Mesenchymal stem cell (in vitro differentiated cells and primary cell): ENCODE measurements around the gene CYP2A13.
"Not testable (repeated sequence)": the region's sequence is repeated elsewhere in the genome, so short reads cannot be mapped to it uniquely, and the experiment has no call there.

Source experiments
- DNase-seq: peaks from one replicate; pipeline ENCODE4 v3.0.0-alpha.2; 2013
- H2AFZ ChIP-seq: one replicate; pipeline ENCODE4 v1.6.1; 2013; ENCODE audit warnings: low read depth, mild to moderate bottlenecking, control low read depth, inconsistent platforms, low read length, moderate library complexity
- H2AK5ac ChIP-seq: 2 replicates; pipeline ENCODE4 v1.6.1; 2013; ENCODE audit warnings: low read length, moderate library complexity, mild to moderate bottlenecking, inconsistent platforms; ENCODE audit not compliant: severe bottlenecking
- H2BK120ac ChIP-seq: one replicate; pipeline ENCODE4 v1.6.1; 2013; ENCODE audit warnings: low read depth, mild to moderate bottlenecking, inconsistent platforms, low read length, moderate library complexity
- H2BK12ac ChIP-seq, 2 experiments: one replicate each; pipeline ENCODE4 v1.6.1; 2013; ENCODE audit warnings: inconsistent platforms in 2 of 2, low read length in 2 of 2, mild to moderate bottlenecking in 2 of 2, moderate library complexity in 2 of 2, control low read depth in 1 of 2
- H2BK15ac ChIP-seq: one replicate; pipeline ENCODE4 v1.6.1; 2013; ENCODE audit warnings: mild to moderate bottlenecking, low read depth, inconsistent platforms; ENCODE audit not compliant: poor library complexity, severe bottlenecking
- H2BK5ac ChIP-seq: 2 replicates; pipeline ENCODE4 v1.6.1; 2013; ENCODE audit warnings: low read depth, mild to moderate bottlenecking, low read length, control low read depth, inconsistent platforms; ENCODE audit not compliant: poor library complexity, severe bottlenecking
- H3K14ac ChIP-seq, 2 experiments: one replicate each; pipeline ENCODE4 v1.6.1; 2013; ENCODE audit warnings: inconsistent platforms in 2 of 2, low read length in 2 of 2, control low read depth in 1 of 2, mild to moderate bottlenecking in 1 of 2, moderate library complexity in 1 of 2
- H3K18ac ChIP-seq, 2 experiments: one replicate each; pipeline ENCODE4 v1.6.1; 2013; ENCODE audit warnings: inconsistent platforms in 2 of 2, low read length in 2 of 2, control low read depth in 1 of 2, low read depth in 1 of 2, mild to moderate bottlenecking in 1 of 2
- H3K23ac ChIP-seq, 2 experiments: one replicate each; pipeline ENCODE4 v1.6.1; 2013; ENCODE audit warnings: inconsistent platforms in 2 of 2, low read length in 2 of 2, mild to moderate bottlenecking in 2 of 2, moderate library complexity in 2 of 2, control low read depth in 1 of 2
- H3K27ac ChIP-seq: 2 replicates; pipeline ENCODE4 v1.5.1; 2013; ENCODE audit warnings: mild to moderate bottlenecking, moderate library complexity, low read length, control low read depth, inconsistent platforms; ENCODE audit not compliant: poor library complexity, severe bottlenecking
- H3K27me3 ChIP-seq, 2 experiments: 2 replicates each; pipeline versions ENCODE4 v1.6.1 to v1.7.0; 2013; ENCODE audit warnings: low read length in 2 of 2, mild to moderate bottlenecking in 2 of 2, moderate library complexity in 2 of 2, control low read depth in 1 of 2, inconsistent platforms in 1 of 2; ENCODE audit not compliant: control insufficient read depth in 1 of 2, insufficient read depth in 1 of 2
- H3K36me3 ChIP-seq, 2 experiments: 2 replicates each; pipeline versions ENCODE4 v1.6.1 to v1.7.0; 2013; ENCODE audit warnings: low read length in 2 of 2, control low read depth in 1 of 2, inconsistent platforms in 1 of 2, low read depth in 1 of 2, mild to moderate bottlenecking in 1 of 2; ENCODE audit not compliant: insufficient read depth in 2 of 2, control insufficient read depth in 1 of 2
- H3K4ac ChIP-seq, 2 experiments: one replicate each; pipeline ENCODE4 v1.6.1; 2013; ENCODE audit warnings: inconsistent platforms in 2 of 2, low read length in 2 of 2, mild to moderate bottlenecking in 2 of 2, moderate library complexity in 2 of 2, control low read depth in 1 of 2, low read depth in 1 of 2
- H3K4me1 ChIP-seq: 2 replicates; pipeline ENCODE4 v1.6.1; 2013; ENCODE audit warnings: low read depth, low read length, control low read depth; ENCODE audit not compliant: control insufficient read depth, insufficient read depth
- H3K4me2 ChIP-seq: 2 replicates; pipeline ENCODE4 v1.6.1; 2013; ENCODE audit warnings: low read length, mild to moderate bottlenecking, inconsistent platforms; ENCODE audit not compliant: poor library complexity, severe bottlenecking
- H3K4me3 ChIP-seq, 2 experiments: 2 replicates each; pipeline versions ENCODE4 v1.5.1 to v1.7.0; 2013; ENCODE audit warnings: low read length in 2 of 2, mild to moderate bottlenecking in 2 of 2, control low read depth in 1 of 2, low read depth in 1 of 2; ENCODE audit not compliant: insufficient read depth in 1 of 2
- H3K79me1 ChIP-seq: replicated peaks from 2 replicates; pipeline ENCODE4 v1.6.1; 2013; ENCODE audit warnings: mild to moderate bottlenecking, control low read depth, low read length, inconsistent platforms; ENCODE audit not compliant: poor library complexity, severe bottlenecking
- H3K9ac ChIP-seq: 2 replicates; pipeline ENCODE4 v1.7.0; 2013; ENCODE audit warnings: mild to moderate bottlenecking, low read length, moderate library complexity
- H3K9me3 ChIP-seq: 2 replicates; pipeline ENCODE4 v1.7.0; 2013; ENCODE audit warnings: mild to moderate bottlenecking, low read length; ENCODE audit not compliant: control insufficient read depth
- H4K8ac ChIP-seq: one replicate; pipeline ENCODE4 v1.6.1; 2013; ENCODE audit warnings: inconsistent platforms, mild to moderate bottlenecking, low read length, moderate library complexity
- H4K91ac ChIP-seq: one replicate; pipeline ENCODE4 v1.6.1; 2013; ENCODE audit warnings: mild to moderate bottlenecking, low read length, inconsistent platforms
- WGBS: methylation state at CpG from one replicate; pipeline ENCODE4 v1.1.7; 2013; ENCODE audit warnings: mixed read lengths; 5-methylcytosine and 5-hydroxymethylcytosine counted together

CYP2A13 gene

DNA sequence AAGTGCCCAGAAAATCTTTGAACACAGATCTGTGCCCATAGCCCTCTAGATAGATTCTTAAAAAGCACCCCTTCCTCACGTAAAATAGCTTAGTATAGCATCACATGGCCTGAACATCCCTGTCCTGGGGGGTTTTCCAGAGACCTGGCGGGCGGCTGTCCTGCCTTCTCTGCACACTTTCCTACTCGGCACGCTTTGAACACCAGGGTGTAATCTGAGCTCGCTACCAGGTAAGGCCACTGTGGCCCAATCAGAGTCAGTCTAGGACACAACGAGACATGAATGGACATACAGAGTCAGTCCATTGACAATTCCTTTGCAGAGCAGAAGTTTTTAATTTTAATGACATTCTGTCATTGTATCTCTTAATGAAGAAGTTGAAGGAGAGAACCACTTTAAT lies 8.1 kb downstream of the CYP2A13 start:
- no peaks in the 10 kb centered on the region for H3K79me1 ChIP-seq
- H3K9me3 ChIP-seq = peaks cover 8% of the 10 kb centered on the region
- no peaks in the 10 kb centered on the region for H3K36me3 ChIP-seq
- H3K4me1 ChIP-seq = no peaks in the 10 kb centered on the region
- H3K27ac ChIP-seq = no peak overlapping the region
- no peak overlapping the region for H2BK120ac ChIP-seq
- no peak overlapping the region for H2BK15ac ChIP-seq
- H3K23ac ChIP-seq = no peak overlapping the region
- WGBS = 86% methylated on average over 7 of the region's 7 CpGs
- no peak overlapping the region for H2BK12ac ChIP-seq
- no peak overlapping the region for H2AFZ ChIP-seq
- H2AK5ac ChIP-seq = no peak overlapping the region
- no peak overlapping the region for H3K9ac ChIP-seq
- DNase-seq = no peak
- H3K14ac ChIP-seq = no peak overlapping the region
- no peak overlapping the region for H4K8ac ChIP-seq
- no peak overlapping the region for H4K91ac ChIP-seq
- no peak overlapping the region for H3K18ac ChIP-seq
- peaks cover 0 to 19% of the 10 kb centered on the region in 2 experiments for H3K27me3 ChIP-seq
- H3K4me2 ChIP-seq = no peak overlapping the region
- H3K4ac ChIP-seq = no peak overlapping the region
- no peak overlapping the region for H2BK5ac ChIP-seq
- no peak overlapping the region for H3K4me3 ChIP-seq

DNA sequence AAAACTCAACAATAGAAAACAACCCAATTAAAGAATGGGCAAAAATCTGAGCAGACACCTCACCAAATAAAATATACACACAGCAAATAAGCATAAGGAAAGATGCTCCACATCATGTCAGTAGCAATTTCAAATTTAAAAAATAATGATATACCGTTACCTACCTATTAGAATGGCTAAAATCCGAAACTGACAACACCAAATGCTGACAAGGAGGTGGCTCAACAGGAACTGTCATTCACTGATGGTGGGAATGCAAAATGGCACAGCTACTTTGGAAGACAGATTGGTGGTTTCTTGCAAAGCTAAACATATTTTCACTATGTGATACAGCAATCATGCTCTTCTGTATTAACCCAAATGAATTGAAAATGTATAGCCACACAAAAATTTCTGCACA lies 9.1 kb downstream of the CYP2A13 start:
- no peaks in the 10 kb centered on the region for H3K79me1 ChIP-seq
- H3K4me3 ChIP-seq = no peak overlapping the region
- H3K18ac ChIP-seq = no peak overlapping the region
- no peak overlapping the region for H2BK15ac ChIP-seq
- H2BK5ac ChIP-seq = no peak overlapping the region
- no peak for DNase-seq
- no peak overlapping the region for H2AFZ ChIP-seq
- H4K8ac ChIP-seq = no peak overlapping the region
- H3K36me3 ChIP-seq = no peaks in the 10 kb centered on the region
- H3K4me1 ChIP-seq = no peaks in the 10 kb centered on the region
- no peak overlapping the region for H2AK5ac ChIP-seq
- H2BK120ac ChIP-seq = no peak overlapping the region
- H3K4ac ChIP-seq = no peak overlapping the region
- no peak overlapping the region for H3K23ac ChIP-seq
- H3K9ac ChIP-seq = no peak overlapping the region
- no peak overlapping the region for H3K4me2 ChIP-seq
- no peak overlapping the region for H4K91ac ChIP-seq
- no peak overlapping the region for H2BK12ac ChIP-seq
- peaks cover 8% of the 10 kb centered on the region for H3K9me3 ChIP-seq
- no peak overlapping the region for H3K14ac ChIP-seq
- no peak overlapping the region for H3K27ac ChIP-seq
- H3K27me3 ChIP-seq = peaks cover 0 to 18% of the 10 kb centered on the region in 2 experiments
- 47% methylated on average over 2 of the region's 2 CpGs for WGBS

DNA sequence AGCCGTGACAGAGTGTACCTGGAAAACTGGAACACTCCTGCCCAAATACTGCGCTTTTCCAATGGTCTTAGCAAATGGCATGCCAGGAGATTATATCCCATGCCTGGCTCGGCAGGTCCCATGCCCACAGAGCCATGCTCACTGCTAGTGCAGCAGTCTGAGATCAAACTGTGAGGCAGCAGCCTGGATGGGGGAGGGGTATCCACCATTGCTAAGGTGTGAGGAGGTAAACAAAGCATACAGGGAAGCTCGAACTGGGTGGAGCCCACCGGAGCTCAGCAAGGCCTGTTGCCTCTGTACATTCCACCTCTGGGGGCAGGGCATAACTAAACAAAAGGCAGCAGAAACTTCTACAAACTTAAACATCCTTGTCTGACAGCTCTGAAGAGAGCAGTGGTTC lies 10.5 kb downstream of the CYP2A13 start:
- no peak overlapping the region for H3K27ac ChIP-seq
- no peak overlapping the region for H2BK5ac ChIP-seq
- no peak overlapping the region for H3K4me2 ChIP-seq
- no peak overlapping the region for H4K91ac ChIP-seq
- H3K4me1 ChIP-seq = no peaks in the 10 kb centered on the region
- no peaks in the 10 kb centered on the region for H3K36me3 ChIP-seq
- H3K27me3 ChIP-seq = peaks cover 0 to 8% of the 10 kb centered on the region in 2 experiments
- no peak overlapping the region for H3K14ac ChIP-seq
- no peak overlapping the region for H3K18ac ChIP-seq
- H2BK12ac ChIP-seq = no peak overlapping the region
- no peaks in the 10 kb centered on the region for H3K79me1 ChIP-seq
- WGBS = 73% methylated on average over 5 of the region's 5 CpGs
- no peak overlapping the region for H2AFZ ChIP-seq
- no peak overlapping the region for H3K4ac ChIP-seq
- no peak overlapping the region for H4K8ac ChIP-seq
- H3K9me3 ChIP-seq = peaks cover 8% of the 10 kb centered on the region
- H2AK5ac ChIP-seq = no peak overlapping the region
- no peak overlapping the region for H2BK120ac ChIP-seq
- H2BK15ac ChIP-seq = no peak overlapping the region
- DNase-seq = no peak
- H3K23ac ChIP-seq = no peak overlapping the region
- no peak overlapping the region for H3K4me3 ChIP-seq
- no peak overlapping the region for H3K9ac ChIP-seq

DNA sequence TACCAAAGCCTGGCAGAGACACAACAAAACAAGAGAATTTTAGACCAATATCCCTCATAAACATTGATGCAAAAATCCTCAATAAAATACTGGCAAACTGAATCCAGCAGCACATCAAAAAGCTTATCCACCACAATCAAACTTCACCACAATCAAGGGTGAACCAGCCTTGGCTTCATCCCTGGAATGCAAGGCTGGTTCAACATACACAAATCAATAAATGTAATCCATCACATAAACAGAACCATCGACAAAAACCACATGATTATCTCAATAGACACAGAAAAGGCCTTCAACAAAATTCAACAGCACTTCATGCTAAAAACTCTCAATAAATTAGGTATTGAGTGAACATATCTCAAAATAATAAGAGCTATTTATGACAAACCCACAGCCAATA lies 14.0 kb downstream of the CYP2A13 start:
- not testable (repeated sequence) for H4K91ac ChIP-seq, H3K79me1 ChIP-seq, H2BK120ac ChIP-seq, H3K4me2 ChIP-seq, H2AK5ac ChIP-seq, DNase-seq, H2BK15ac ChIP-seq, H3K9me3 ChIP-seq, H3K27ac ChIP-seq, H3K9ac ChIP-seq, H3K14ac ChIP-seq, H2AFZ ChIP-seq, H2BK12ac ChIP-seq, H3K4me1 ChIP-seq, H4K8ac ChIP-seq, H2BK5ac ChIP-seq, H3K4me3 ChIP-seq, H3K23ac ChIP-seq, H3K18ac ChIP-seq, H3K27me3 ChIP-seq, H3K36me3 ChIP-seq, H3K4ac ChIP-seq
- no CpG with 5 or more reads among the region's 1 CpG for whole genome bisulfite sequencing
